Measurements from ENCODE around the gene TMC2.

GRCh38 chr20:2654384-2654822 is 118.0 kb downstream of the TMC2 start:
- TF ChIP-seq MAFK (IDR thresholded peaks at IDR 0.05; ENCODE audit: partially characterized antibody) (no peak), JUN (IDR thresholded peaks at IDR 0.05) (no peak), RNF2 (IDR thresholded peaks at IDR 0.05; ENCODE audit: borderline replicate concordance, low read depth) (no peak), BHLHE40 (IDR thresholded peaks at IDR 0.05; ENCODE audit: low read depth, low read length) (no peak), CTCF (IDR thresholded peaks at IDR 0.05) (no peak), RAD21 (conservative IDR thresholded peaks at IDR 0.05 in 1 of 2, IDR thresholded peaks at IDR 0.05 in 1 of 2) (no peak), POLR2A (IDR thresholded peaks at IDR 0.05; ENCODE audit: low read length) (no peak), NFE2L2 (conservative IDR thresholded peaks at IDR 0.05; ENCODE audit: low read length) (no peak), MAX (IDR thresholded peaks at IDR 0.05) (no peak; the same call in 1 of the 2 replicates), TFCP2L1 (CRISPR knock-in tag; IDR thresholded peaks at IDR 0.05) (no peak)
